Osteoblast (primary cell): ENCODE results near the gene MTCH1. TPM values are rescaled to one million over a fixed set of nuclear protein-coding genes. Genes with fewer than 3 reads are reported as not detected.

Experiments used
- DNase-seq: peaks from one replicate; pipeline ENCODE4 v3.0.0; 2011; ENCODE audit warnings: low spot score, mixed read lengths; ENCODE audit not compliant: insufficient read length; ENCODE audit errors: missing footprints
- H2AFZ ChIP-seq: 2 replicates; pipeline ENCODE4 v1.6.0; 2011; ENCODE audit warnings: mild to moderate bottlenecking, low read length
- H3K27ac ChIP-seq: 2 replicates; pipeline ENCODE4 v1.5.1; 2011; ENCODE audit warnings: mild to moderate bottlenecking, low read depth, low read length, moderate library complexity
- H3K27me3 ChIP-seq: 2 replicates; pipeline ENCODE4 v1.6.0; 2012; ENCODE audit warnings: mild to moderate bottlenecking, control low read depth, inconsistent platforms, low read length, moderate library complexity; ENCODE audit not compliant: insufficient read depth
- H3K36me3 ChIP-seq: 2 replicates; pipeline ENCODE4 v1.5.1; 2011; ENCODE audit warnings: mild to moderate bottlenecking, low read length, control low read depth, moderate library complexity; ENCODE audit not compliant: insufficient read depth
- H3K4me1 ChIP-seq: 2 replicates; pipeline ENCODE4 v1.5.1; 2011; ENCODE audit warnings: mild to moderate bottlenecking, low read length, control low read depth, moderate library complexity; ENCODE audit not compliant: insufficient read depth
- H3K4me2 ChIP-seq: 2 replicates; pipeline ENCODE4 v1.6.0; 2011; ENCODE audit warnings: mild to moderate bottlenecking, low read length; ENCODE audit not compliant: insufficient read depth
- H3K4me3 ChIP-seq: fragments of 200-600 bp; sonication (generic); 3 replicates; pipeline ENCODE4 v1.5.1; 2012; ENCODE audit warnings: mild to moderate bottlenecking, low read length, inconsistent platforms; ENCODE audit not compliant: insufficient read depth
- H3K79me2 ChIP-seq: 2 replicates; pipeline ENCODE4 v1.6.0; 2012; ENCODE audit warnings: mild to moderate bottlenecking, low read length, control low read depth, inconsistent platforms; ENCODE audit not compliant: insufficient read depth
- H3K9me3 ChIP-seq: 2 replicates; pipeline ENCODE4 v1.5.1; 2011; ENCODE audit warnings: low read depth, low read length, control low read depth
- H4K20me1 ChIP-seq: 2 replicates; pipeline ENCODE4 v1.6.0; 2012; ENCODE audit warnings: mild to moderate bottlenecking, low read length, control low read depth; ENCODE audit not compliant: insufficient read depth
- CTCF ChIP-seq: IDR thresholded peaks from 2 replicates; pipeline ENCODE4 v1.5.1; 2011; ENCODE audit warnings: mild to moderate bottlenecking, low read depth, low read length, moderate library complexity; ENCODE audit errors: extremely low read depth
- total RNA-seq: library from RNA; depleted of rRNA; stranded (reverse); fragments of >200 nt; gene quantifications from 2 replicates; pipeline ENCODE4 v1.2.3, GENCODE V29; 2012

MTCH1 gene
- total RNA-seq, 1 donor: 185 TPM

DNA sequence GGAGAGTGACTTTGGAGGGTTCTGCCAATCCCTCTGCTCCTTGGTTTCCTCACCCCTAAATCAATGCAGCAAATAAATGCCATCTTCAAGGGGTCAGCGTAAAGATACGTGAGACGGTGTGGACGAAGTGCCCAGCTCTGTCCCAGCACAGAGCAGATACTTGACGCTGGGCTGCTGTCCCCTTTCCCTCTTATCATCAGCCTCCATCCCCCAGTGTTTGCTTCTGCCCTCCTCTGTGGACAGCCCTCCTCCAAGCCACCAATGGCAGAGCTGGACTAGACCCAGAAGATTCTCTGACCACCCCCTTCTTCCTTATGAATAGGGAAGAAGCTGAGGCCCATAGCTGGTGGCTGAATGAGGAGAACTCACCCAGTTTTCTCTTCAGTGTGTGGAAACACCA, 49.2 kb downstream of the MTCH1 start:
- Histone ChIP-seq H3K27me3 (no peaks in the 10 kb centered on the region), H3K27ac (no peak overlapping the region), H3K4me2 (no peak overlapping the region), H3K4me3 (no peak overlapping the region), H4K20me1 (no peaks in the 10 kb centered on the region), H3K36me3 (no peaks in the 10 kb centered on the region), H3K4me1 (peaks cover 21% of the 10 kb centered on the region), H2AFZ (no peak overlapping the region), H3K9me3 (no peaks in the 10 kb centered on the region), H3K79me2 (no peaks in the 10 kb centered on the region)
- no peak for TF ChIP-seq CTCF
- DNase-seq: no peak

GRCh38 chr6:36934901-36935300, 51.1 kb downstream of the MTCH1 start:
- Histone ChIP-seq H3K9me3 (no peaks in the 10 kb centered on the region), H3K4me2 (no peak overlapping the region), H3K4me3 (no peak overlapping the region), H2AFZ (no peak overlapping the region), H3K27me3 (no peaks in the 10 kb centered on the region), H3K27ac (no peak overlapping the region), H3K79me2 (no peaks in the 10 kb centered on the region), H4K20me1 (no peaks in the 10 kb centered on the region), H3K36me3 (no peaks in the 10 kb centered on the region), H3K4me1 (peaks cover 22% of the 10 kb centered on the region)
- no peak for DNase-seq
- TF ChIP-seq CTCF: no peak

DNA sequence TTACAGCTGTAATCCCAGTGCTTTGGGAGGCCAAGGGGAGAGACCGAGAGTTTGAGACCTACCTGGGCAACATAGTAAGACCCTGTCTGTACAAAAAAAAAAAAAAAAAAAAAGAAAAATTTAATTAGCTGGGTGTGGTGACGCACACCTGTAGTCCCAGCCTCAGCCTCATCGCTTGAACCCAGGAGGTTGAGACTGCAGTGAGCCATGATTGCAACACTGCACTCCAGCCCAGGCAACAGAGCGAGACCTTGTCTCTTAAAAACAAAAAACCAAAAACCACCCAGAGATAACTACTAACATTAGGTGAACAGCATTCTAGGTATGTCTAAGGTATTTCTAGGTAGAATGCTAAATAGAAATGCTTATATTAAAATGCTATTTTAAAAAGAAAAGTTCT, 52.5 kb downstream of the MTCH1 start:
- H3K36me3 ChIP-seq: no peaks in the 10 kb centered on the region
- H3K4me1 ChIP-seq: peaks cover 26% of the 10 kb centered on the region
- H3K27me3 ChIP-seq: no peaks in the 10 kb centered on the region
- no peak overlapping the region for H3K4me3 ChIP-seq
- no peak for TF ChIP-seq CTCF
- no peak overlapping the region for H2AFZ ChIP-seq
- DNase-seq: no peak
- H3K4me2 ChIP-seq: no peak overlapping the region
- H3K27ac ChIP-seq: no peak overlapping the region
- no peaks in the 10 kb centered on the region for H4K20me1 ChIP-seq
- no peaks in the 10 kb centered on the region for H3K79me2 ChIP-seq
- no peaks in the 10 kb centered on the region for H3K9me3 ChIP-seq

GRCh38 chr6:36933102-36933501, 52.9 kb downstream of the MTCH1 start:
- Histone ChIP-seq H2AFZ (no peak overlapping the region), H4K20me1 (no peaks in the 10 kb centered on the region), H3K79me2 (no peaks in the 10 kb centered on the region), H3K9me3 (no peaks in the 10 kb centered on the region), H3K27ac (no peak overlapping the region), H3K36me3 (no peaks in the 10 kb centered on the region), H3K4me2 (no peak overlapping the region), H3K4me3 (no peak overlapping the region), H3K4me1 (peaks cover 23% of the 10 kb centered on the region), H3K27me3 (no peaks in the 10 kb centered on the region)
- no peak for TF ChIP-seq CTCF
- DNase-seq: no peak
